Measurements from ENCODE around the gene IFT122. TPM values are rescaled to one million over a fixed set of nuclear protein-coding genes. Genes with fewer than 3 reads are reported as not detected.
"Not testable (repeated sequence)": the region's sequence is repeated elsewhere in the genome, so short reads cannot be mapped to it uniquely, and the experiment has no call there.

The IFT122 gene
- polyA plus RNA-seq (2013, experiment 1 of 2; ENCODE audit: insufficient read length), result 17.8 TPM
- polyA plus RNA-seq (2013, experiment 2 of 2; ENCODE audit: insufficient read length), result 13.0 TPM

GRCh38 chr3:129439817-129440617 is at the start of gene IFT122, which contains the start of gene MBD4:
Gene IFT122, plus strand, starts transcription at chr3:129440224. Its CDS starts 107 bp downstream, at chr3:129440331.
Gene MBD4, minus strand, starts transcription at chr3:129439948. Its CDS starts 115 bp downstream, at chr3:129439833.
- DNase-seq, result peak; percentile 100

GRCh38 chr3:129391583-129391982 is 48.4 kb upstream of the IFT122 start:
- DNase-seq, result not testable (repeated sequence)

- DNase-seq, result not testable (repeated sequence)
Observed at GRCh38 chr3:129392106-129392887, 47.7 kb upstream of the IFT122 start.

GRCh38 chr3:129393271-129393670 is 46.8 kb upstream of the IFT122 start:
- no peak for DNase-seq

- DNase-seq, result not testable (repeated sequence)
Observed at GRCh38 chr3:129393760-129394564, 46.1 kb upstream of the IFT122 start.

GRCh38 chr3:129398803-129399144 is 41.2 kb upstream of the IFT122 start:
- DNase-seq, result peak; percentile 29

GRCh38 chr3:129399145-129399894 is 40.7 kb upstream of the IFT122 start:
- DNase-seq, result peak; percentile 97

GRCh38 chr3:129399895-129400357 is 40.1 kb upstream of the IFT122 start:
- DNase-seq, result peak; percentile 19

GRCh38 chr3:129402210-129402609 is 37.8 kb upstream of the IFT122 start:
- no peak for DNase-seq

GRCh38 chr3:129402616-129403015 is 37.4 kb upstream of the IFT122 start:
- DNase-seq, result no peak

GRCh38 chr3:129403450-129403849 is 36.6 kb upstream of the IFT122 start:
- no peak for DNase-seq

- DNase-seq, result no peak
Observed at GRCh38 chr3:129404130-129404529, 35.9 kb upstream of the IFT122 start.

GRCh38 chr3:129404610-129405009 is 35.4 kb upstream of the IFT122 start:
- DNase-seq, result no peak

- DNase-seq, result no peak
Observed at GRCh38 chr3:129409541-129409940, 30.5 kb upstream of the IFT122 start.

- no peak for DNase-seq
Observed at GRCh38 chr3:129410971-129411370, 29.1 kb upstream of the IFT122 start.

GRCh38 chr3:129412542-129413198 is 27.4 kb upstream of the IFT122 start:
- no peak for DNase-seq

- not testable (repeated sequence) for DNase-seq
Observed at GRCh38 chr3:129413238-129413637, 26.8 kb upstream of the IFT122 start.

- peak; percentile 66 for DNase-seq
Observed at GRCh38 chr3:129413687-129414506, 26.1 kb upstream of the IFT122 start.

- DNase-seq, result no peak
Observed at GRCh38 chr3:129415378-129415777, 24.6 kb upstream of the IFT122 start.

- DNase-seq, result no peak
Observed at GRCh38 chr3:129415830-129416229, 24.2 kb upstream of the IFT122 start.

Measured in fibroblast of skin of back (primary cell).